ENCODE data around the gene PDE2A. TPM values are rescaled to one million over a fixed set of nuclear protein-coding genes. Genes with fewer than 3 reads are reported as not detected.

PDE2A gene
- total and polyA plus RNA-seq, 11 donors = 16.8 to 53.7 (median 23.7) TPM

- peaks cover 0 to 16% (median 6%) of the 10 kb centered on the region in 12 donors for H3K4me1 ChIP-seq
- DNase-seq = no peak
- H3K27ac ChIP-seq = no peak overlapping the region
- H3K27me3 ChIP-seq = peaks cover 0 to 29% (median 12%) of the 10 kb centered on the region in 9 donors
- WGBS, 4 donors = 44 to 56% (median 53%) methylated on average over 7 of the region's 7 CpGs
- intact Hi-C loops (cut with DNase I) = no loop called here
- ATAC-seq = peak in 2 of 4 donors; percentile 33 to 42
- H3K36me3 ChIP-seq = no peaks in the 10 kb centered on the region
- H3K9me3 ChIP-seq = peaks cover 0 to 12% (median 2%) of the 10 kb centered on the region in 12 donors
- TF ChIP-seq, protein P1, sequence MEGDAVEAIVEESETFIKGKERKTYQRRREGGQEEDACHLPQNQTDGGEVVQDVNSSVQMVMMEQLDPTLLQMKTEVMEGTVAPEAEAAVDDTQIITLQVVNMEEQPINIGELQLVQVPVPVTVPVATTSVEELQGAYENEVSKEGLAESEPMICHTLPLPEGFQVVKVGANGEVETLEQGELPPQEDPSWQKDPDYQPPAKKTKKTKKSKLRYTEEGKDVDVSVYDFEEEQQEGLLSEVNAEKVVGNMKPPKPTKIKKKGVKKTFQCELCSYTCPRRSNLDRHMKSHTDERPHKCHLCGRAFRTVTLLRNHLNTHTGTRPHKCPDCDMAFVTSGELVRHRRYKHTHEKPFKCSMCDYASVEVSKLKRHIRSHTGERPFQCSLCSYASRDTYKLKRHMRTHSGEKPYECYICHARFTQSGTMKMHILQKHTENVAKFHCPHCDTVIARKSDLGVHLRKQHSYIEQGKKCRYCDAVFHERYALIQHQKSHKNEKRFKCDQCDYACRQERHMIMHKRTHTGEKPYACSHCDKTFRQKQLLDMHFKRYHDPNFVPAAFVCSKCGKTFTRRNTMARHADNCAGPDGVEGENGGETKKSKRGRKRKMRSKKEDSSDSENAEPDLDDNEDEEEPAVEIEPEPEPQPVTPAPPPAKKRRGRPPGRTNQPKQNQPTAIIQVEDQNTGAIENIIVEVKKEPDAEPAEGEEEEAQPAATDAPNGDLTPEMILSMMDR (IDR thresholded peaks at IDR 0.05) = no peak
- TF ChIP-seq POLR2A (IDR thresholded peaks at IDR 0.05) = no peak
- H3K4me3 ChIP-seq = no peak overlapping the region
Measured at GRCh38 chr11:72668629-72669347, 5.4 kb downstream of the PDE2A start.

DNA sequence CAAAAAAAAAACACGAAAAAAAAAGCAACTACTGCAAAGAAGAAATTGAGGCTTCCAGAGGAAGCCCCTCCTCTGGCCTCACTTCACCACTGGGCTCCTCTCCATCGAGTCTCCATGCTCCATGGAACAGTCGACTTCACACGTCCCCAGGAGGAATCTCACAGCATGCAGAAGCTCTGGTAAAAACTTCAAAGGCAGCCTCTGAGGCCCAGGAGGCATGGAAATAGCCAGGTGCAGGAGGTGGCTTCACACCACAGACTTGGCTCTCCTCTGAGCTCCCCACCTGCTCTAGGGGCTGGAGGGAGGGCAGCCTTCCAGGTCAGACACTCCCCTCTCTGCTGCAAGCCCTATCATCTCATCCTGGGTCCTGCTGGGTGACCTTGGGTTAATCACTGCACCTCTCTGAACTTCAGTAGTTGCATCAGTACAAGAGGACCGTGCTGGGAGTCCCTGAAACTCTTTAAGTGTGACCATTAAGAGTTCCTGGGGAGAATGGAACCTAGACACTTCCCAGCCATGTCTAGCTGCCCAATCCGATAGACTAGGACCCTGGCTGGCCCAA is 8.2 kb downstream of the PDE2A start:
- Histone ChIP-seq H3K4me1 (peaks cover 0 to 15% (median 6%) of the 10 kb centered on the region in 12 donors), H3K27me3 (peaks cover 0 to 11% (median 0%) of the 10 kb centered on the region in 9 donors), H3K27ac (no peak overlapping the region), H3K4me3 (no peak overlapping the region), H3K9me3 (peaks cover 0 to 12% (median 2%) of the 10 kb centered on the region in 12 donors), H3K36me3 (no peaks in the 10 kb centered on the region)
- WGBS, 4 donors = 40 to 49% (median 43%) methylated on average over 6 of the region's 6 CpGs
- TF ChIP-seq, protein P1 (IDR thresholded peaks at IDR 0.05) = no peak
- no peak for TF ChIP-seq POLR2A (IDR thresholded peaks at IDR 0.05)
- ATAC-seq (no peak), DNase-seq (no peak)
- intact Hi-C loops (cut with DNase I) = no loop called here

DNA sequence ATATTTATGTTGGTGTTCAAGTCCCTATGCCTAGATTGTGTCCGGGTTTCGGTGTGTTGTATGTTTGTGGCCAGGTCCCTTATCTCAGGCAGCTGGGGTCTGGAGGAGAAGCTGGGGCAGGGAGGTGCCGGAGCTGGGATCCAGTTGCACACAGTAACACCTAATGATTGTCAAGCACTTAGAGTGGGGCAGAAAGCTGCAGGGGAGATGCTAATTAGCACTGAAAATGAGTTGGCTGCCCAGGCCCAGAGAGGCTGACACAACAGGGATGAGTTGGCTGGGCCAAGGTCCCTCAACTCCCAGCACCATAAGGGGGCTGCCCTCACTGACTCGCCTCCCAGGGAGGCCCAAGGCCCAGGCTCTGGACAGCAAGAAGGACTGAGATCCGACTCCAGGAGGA is 12.2 kb downstream of the PDE2A start:
- peaks cover 0 to 2% (median 0%) of the 10 kb centered on the region in 12 donors for H3K9me3 ChIP-seq
- peaks cover 0 to 5% (median 0%) of the 10 kb centered on the region in 9 donors for H3K27me3 ChIP-seq
- H3K4me3 ChIP-seq = no peak overlapping the region
- no peak for TF ChIP-seq POLR2A (IDR thresholded peaks at IDR 0.05)
- TF ChIP-seq, protein P1 (IDR thresholded peaks at IDR 0.05) = no peak
- no peaks in the 10 kb centered on the region for H3K4me1 ChIP-seq
- DNase-seq = no peak
- H3K36me3 ChIP-seq = no peaks in the 10 kb centered on the region
- 63 to 73% (median 70%) methylated on average over 5 of the region's 5 CpGs for WGBS, 4 donors
- no peak overlapping the region for H3K27ac ChIP-seq
- no peak for ATAC-seq
- intact Hi-C loops (cut with DNase I) = no loop called here

GRCh38 chr11:72661486-72661885 is 12.7 kb downstream of the PDE2A start:
- intact Hi-C loops (cut with DNase I) = no loop called here

More at GRCh38 chr11:72661486-72661885, 12.7 kb downstream of the PDE2A start:
- TF ChIP-seq, protein P1 (IDR thresholded peaks at IDR 0.05) = no peak
- TF ChIP-seq POLR2A (IDR thresholded peaks at IDR 0.05) = no peak
- Histone ChIP-seq H3K9me3 (no peaks in the 10 kb centered on the region), H3K4me3 (no peak overlapping the region), H3K36me3 (no peaks in the 10 kb centered on the region), H3K27ac (no peak overlapping the region), H3K27me3 (peaks cover 0 to 5% (median 0%) of the 10 kb centered on the region in 9 donors), H3K4me1 (no peaks in the 10 kb centered on the region)
- ATAC-seq = no peak
- no peak for DNase-seq
- 79 to 83% (median 83%) methylated on average over 9 of the region's 9 CpGs for WGBS, 4 donors

Measured in heart left ventricle (tissue), 16 donors.